CD4-positive, alpha-beta T cell (primary cell): ENCODE results near the gene SYT9. TPM values are rescaled to one million over a fixed set of nuclear protein-coding genes. Genes with fewer than 3 reads are reported as not detected.

Experiments used
- ATAC-seq: fragments of 200-7000 bp; cut with Tn5 transposase; one replicate; pipeline ENCODE4 v1.10.0; 2022; ENCODE audit warnings: mild to moderate bottlenecking; ENCODE audit not compliant: poor library complexity
- CTCF ChIA-PET: fragments of 350-600 bp; sonication (Branson Sonifier 250); formaldehyde crosslinking; loops from one replicate; lab custom pipeline; 2021; ENCODE audit warnings: antibody characterized with exemption, inconsistent platforms; lab: Charles Lee
- POLR2A ChIA-PET: fragments of 350-600 bp; sonication (Branson Sonifier 250); formaldehyde crosslinking; loops from one replicate; lab custom pipeline; 2021; ENCODE audit warnings: antibody characterized with exemption, inconsistent platforms; lab: Charles Lee
- DNase-seq, 14 experiments: peaks; one replicate each; pipeline ENCODE4 v3.0.0-alpha.2; 2013 to 2020; ENCODE audit warnings: mixed read lengths in 2 of 14
- H3K27ac ChIP-seq, 2 donors: one replicate each; pipeline versions ENCODE4 v1.5.1 to v1.7.0; 2013; ENCODE audit warnings: low read length in 2 of 2, low read depth in 1 of 2, mild to moderate bottlenecking in 1 of 2
- H3K27me3 ChIP-seq, 2 experiments: 1 replicate in 1 of 2; 2 replicates in 1 of 2; pipeline versions ENCODE4 v1.6.1 to v1.7.0; 2013; ENCODE audit warnings: low read length in 2 of 2, control low read depth in 1 of 2, mild to moderate bottlenecking in 1 of 2, moderate library complexity in 1 of 2; ENCODE audit not compliant: insufficient read depth in 2 of 2, control insufficient read depth in 1 of 2
- H3K36me3 ChIP-seq: one replicate; pipeline ENCODE4 v1.6.1; 2013; ENCODE audit warnings: low read length, control low read depth; ENCODE audit not compliant: insufficient read depth
- H3K4me1 ChIP-seq: one replicate; pipeline ENCODE4 v1.6.1; 2013; ENCODE audit warnings: low read length, control low read depth; ENCODE audit not compliant: insufficient read depth
- H3K4me3 ChIP-seq: one replicate; pipeline ENCODE4 v1.5.1; 2013; ENCODE audit warnings: mild to moderate bottlenecking, low read length, moderate library complexity
- H3K9me3 ChIP-seq, 2 experiments: 1 replicate in 1 of 2; 2 replicates in 1 of 2; pipeline versions ENCODE4 v1.6.1 to v1.7.0; 2013; ENCODE audit warnings: low read length in 2 of 2, mild to moderate bottlenecking in 2 of 2, control low read depth in 1 of 2, moderate library complexity in 1 of 2; ENCODE audit not compliant: control insufficient read depth in 1 of 2, insufficient read depth in 1 of 2
- H3K27ac Mint-ChIP-seq: one replicate; pipeline ENCODE4 v1.8.0; 2020; ENCODE audit warnings: mixed read lengths
- H3K27me3 Mint-ChIP-seq: one replicate; pipeline ENCODE4 v1.8.0; 2021; ENCODE audit warnings: mixed read lengths
- H3K36me3 Mint-ChIP-seq: one replicate; pipeline ENCODE4 v1.8.0; 2021; ENCODE audit warnings: low read depth, mixed read lengths
- H3K4me1 Mint-ChIP-seq: one replicate; pipeline ENCODE4 v1.8.0; 2021; ENCODE audit warnings: low read depth, mixed read lengths
- H3K4me3 Mint-ChIP-seq: one replicate; pipeline ENCODE4 v1.8.0; 2020; ENCODE audit warnings: mild to moderate bottlenecking, mixed read lengths
- H3K9me3 Mint-ChIP-seq: one replicate; pipeline ENCODE4 v1.8.0; 2020; ENCODE audit warnings: mixed read lengths
- intact Hi-C, 2 experiments: fragments of 100-400 bp; cut with DNase I in 1 of 2; cut with micrococcal nuclease in 1 of 2; formaldehyde crosslinking; loops; one replicate each; pipeline versions ENCODE4 v1.15.1 to v1.9.0; 2023 to 2025; cut with DNase I, micrococcal nuclease
- total RNA-seq, 174 experiments: library from RNA in 2 of 174; stranded (reverse) in 2 of 174; gene quantifications; one replicate each; pipeline ENCODE4 v1.2.3 and lab custom pipeline; 2021 to 2026
- TF ChIP-seq, protein P1 (sequence below): fragments of 200-600 bp; IDR thresholded peaks from one replicate; pipeline ENCODE4 v1.8.0; 2022; ENCODE audit warnings: antibody characterized with exemption, mild to moderate bottlenecking

SYT9 gene
- total RNA-seq, 2 experiments from 2014 or later: not detected

DNA sequence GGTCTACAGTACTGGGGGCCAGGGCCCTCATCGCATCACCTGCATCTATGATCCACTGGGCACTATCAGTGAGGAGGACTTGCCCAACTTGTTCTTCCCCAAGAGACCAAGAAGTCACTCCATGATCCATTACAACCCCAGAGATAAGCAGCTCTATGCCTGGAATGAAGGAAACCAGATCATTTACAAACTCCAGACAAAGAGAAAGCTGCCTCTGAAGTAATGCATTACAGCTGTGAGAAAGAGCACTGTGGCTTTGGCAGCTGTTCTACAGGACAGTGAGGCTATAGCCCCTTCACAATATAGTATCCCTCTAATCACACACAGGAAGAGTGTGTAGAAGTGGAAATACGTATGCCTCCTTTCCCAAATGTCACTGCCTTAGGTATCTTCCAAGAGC lies 258.3 kb downstream of the SYT9 start:
- no peak overlapping the region for H3K27ac ChIP-seq
- ChIA-PET POLR2A (no interaction called here), CTCF (no interaction called here)
- Mint-ChIP-seq H3K4me1 (peaks cover 32% of the 10 kb centered on the region), H3K27me3 (no peaks in the 10 kb centered on the region), H3K36me3 (peaks cover 9% of the 10 kb centered on the region), H3K9me3 (no peaks in the 10 kb centered on the region), H3K4me3 (no peak overlapping the region), H3K27ac (no peak overlapping the region)
- intact Hi-C loops: loop anchor here (5.0 to 10.0 kb wide), 3 partner anchors 477 to 1278 kb away; partner anchors contain the start of genes EIF3F (in 2 of the 2), APBB1 (in 1 of the 2) and FHIP1B (in 1 of the 2)
- TF ChIP-seq, protein P1, sequence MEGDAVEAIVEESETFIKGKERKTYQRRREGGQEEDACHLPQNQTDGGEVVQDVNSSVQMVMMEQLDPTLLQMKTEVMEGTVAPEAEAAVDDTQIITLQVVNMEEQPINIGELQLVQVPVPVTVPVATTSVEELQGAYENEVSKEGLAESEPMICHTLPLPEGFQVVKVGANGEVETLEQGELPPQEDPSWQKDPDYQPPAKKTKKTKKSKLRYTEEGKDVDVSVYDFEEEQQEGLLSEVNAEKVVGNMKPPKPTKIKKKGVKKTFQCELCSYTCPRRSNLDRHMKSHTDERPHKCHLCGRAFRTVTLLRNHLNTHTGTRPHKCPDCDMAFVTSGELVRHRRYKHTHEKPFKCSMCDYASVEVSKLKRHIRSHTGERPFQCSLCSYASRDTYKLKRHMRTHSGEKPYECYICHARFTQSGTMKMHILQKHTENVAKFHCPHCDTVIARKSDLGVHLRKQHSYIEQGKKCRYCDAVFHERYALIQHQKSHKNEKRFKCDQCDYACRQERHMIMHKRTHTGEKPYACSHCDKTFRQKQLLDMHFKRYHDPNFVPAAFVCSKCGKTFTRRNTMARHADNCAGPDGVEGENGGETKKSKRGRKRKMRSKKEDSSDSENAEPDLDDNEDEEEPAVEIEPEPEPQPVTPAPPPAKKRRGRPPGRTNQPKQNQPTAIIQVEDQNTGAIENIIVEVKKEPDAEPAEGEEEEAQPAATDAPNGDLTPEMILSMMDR: no peak
- H3K36me3 ChIP-seq: no peaks in the 10 kb centered on the region
- peaks cover 18% of the 10 kb centered on the region for H3K4me1 ChIP-seq
- no peaks in the 10 kb centered on the region for H3K9me3 ChIP-seq
- ATAC-seq: no peak
- DNase-seq: no peak
- H3K4me3 ChIP-seq: no peak overlapping the region
- H3K27me3 ChIP-seq: no peaks in the 10 kb centered on the region

DNA sequence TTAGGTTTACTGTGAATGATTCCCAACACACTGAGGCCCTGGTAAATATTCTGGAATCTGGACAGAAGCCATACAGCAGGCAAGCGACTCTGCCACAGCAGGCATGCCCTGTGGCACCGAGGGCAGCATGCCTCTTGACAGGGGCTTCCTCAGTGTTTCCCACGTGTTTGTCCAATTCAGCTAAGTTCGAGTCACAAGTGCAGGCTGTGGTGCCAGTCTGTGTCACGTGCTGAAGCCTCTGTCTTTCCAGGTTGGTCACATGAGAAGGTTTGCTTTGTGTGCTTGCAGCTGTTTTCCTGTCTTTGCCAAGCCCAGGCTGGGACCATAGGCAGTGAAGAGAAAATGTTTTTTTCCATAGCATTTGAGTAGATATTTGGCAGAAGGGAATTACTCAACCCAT lies 259.7 kb downstream of the SYT9 start:
- intact Hi-C loops: loop anchor here (5.0 to 10.0 kb wide), 3 partner anchors 476 to 1279 kb away; partner anchors contain the start of genes EIF3F (in 2 of the 2), APBB1 (in 1 of the 2) and FHIP1B (in 1 of the 2)
- CTCF ChIA-PET: interaction anchor here (2.6 kb wide), 1 partner anchor 154 kb away, joined by 10 read pairs; no protein-coding TSS in a partner anchor
- peaks cover 9% of the 10 kb centered on the region for H3K36me3 Mint-ChIP-seq

DNA sequence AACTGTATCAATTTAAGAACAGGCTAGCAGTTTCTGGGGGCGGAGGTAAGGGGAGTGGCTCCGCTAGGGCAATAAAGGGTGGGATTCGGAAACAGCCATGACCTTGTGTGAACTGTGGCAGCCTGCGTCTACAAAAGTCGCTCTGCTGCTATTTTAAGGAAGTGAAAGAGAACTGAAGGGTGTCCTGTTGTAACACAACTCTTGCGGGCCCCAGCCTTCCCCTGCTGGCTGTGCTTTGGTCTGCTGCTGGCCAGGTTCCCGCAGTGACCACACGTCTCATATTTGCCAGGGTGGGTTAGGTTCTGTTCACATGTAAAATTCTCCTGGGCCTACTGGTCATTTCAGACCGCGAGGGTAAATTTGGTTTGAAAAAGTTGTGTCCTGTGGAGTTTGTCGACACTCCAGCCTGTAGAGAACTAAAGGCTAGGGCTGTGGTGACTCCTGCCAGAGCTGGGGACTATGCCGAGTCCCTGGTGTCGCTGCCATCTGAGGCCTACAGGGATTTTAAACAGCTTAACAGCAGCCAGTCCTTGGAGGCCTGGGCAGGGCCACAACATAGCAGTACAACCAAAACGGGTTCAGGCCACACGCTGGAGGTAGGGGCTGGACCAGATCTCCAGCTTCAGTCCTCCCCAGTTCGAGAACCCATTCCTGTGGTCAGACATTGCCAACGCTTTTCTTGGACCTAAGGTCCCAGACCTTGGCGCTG lies 261.0 kb downstream of the SYT9 start:
- ATAC-seq (peak; percentile 21), DNase-seq (peak in 5 of 14 experiments; percentile 2 to 61 (median 29))
- Histone ChIP-seq H3K27ac (peak overlapping the region; percentile 81 to 84), H3K9me3 (no peaks in the 10 kb centered on the region), H3K36me3 (no peaks in the 10 kb centered on the region), H3K4me1 (peaks cover 18% of the 10 kb centered on the region), H3K27me3 (no peaks in the 10 kb centered on the region), H3K4me3 (peak overlapping the region; percentile 99)
- no peaks in the 10 kb centered on the region for H3K27me3 Mint-ChIP-seq
- peak overlapping the region; percentile 99 for H3K4me3 Mint-ChIP-seq
- TF ChIP-seq, protein P1: no peak
- intact Hi-C loops: loop anchor here (1.0 to 10.0 kb wide), 8 partner anchors 15 to 1280 kb away; partner anchors contain the start of genes EIF3F (in 2 of the 2), APBB1 (in 1 of the 2) and FHIP1B (in 1 of the 2)
- peaks cover 9% of the 10 kb centered on the region for H3K36me3 Mint-ChIP-seq
- CTCF ChIA-PET: interaction anchor here (0.6 to 2.6 kb wide), 9 partner anchors 9 to 164 kb away, joined by 3 to 10 read pairs (median 3); no protein-coding TSS in a partner anchor
- H3K27ac Mint-ChIP-seq: peak overlapping the region; percentile 97
- POLR2A ChIA-PET: interaction anchor here (0.6 to 3.9 kb wide), 10 partner anchors 9 to 519 kb away, joined by 3 to 30 read pairs (median 4); no protein-coding TSS in a partner anchor
- H3K9me3 Mint-ChIP-seq: no peaks in the 10 kb centered on the region
- peaks cover 58% of the 10 kb centered on the region for H3K4me1 Mint-ChIP-seq

More for the DNA sequence above, 259.7 kb downstream of the SYT9 start:
- TF ChIP-seq, protein P1: no peak
- Histone ChIP-seq H3K9me3 (no peaks in the 10 kb centered on the region), H3K36me3 (no peaks in the 10 kb centered on the region), H3K4me3 (no peak overlapping the region), H3K4me1 (peaks cover 18% of the 10 kb centered on the region), H3K27ac (no peak overlapping the region), H3K27me3 (no peaks in the 10 kb centered on the region)
- H3K27ac Mint-ChIP-seq: peak overlapping the region; percentile 97
- peaks cover 46% of the 10 kb centered on the region for H3K4me1 Mint-ChIP-seq
- POLR2A ChIA-PET: interaction anchor here (2.8 kb wide), 1 partner anchor 10 kb away, joined by 11 read pairs; no protein-coding TSS in a partner anchor
- no peaks in the 10 kb centered on the region for H3K27me3 Mint-ChIP-seq
- no peaks in the 10 kb centered on the region for H3K9me3 Mint-ChIP-seq
- ATAC-seq: no peak
- peak overlapping the region; percentile 99 for H3K4me3 Mint-ChIP-seq
- DNase-seq: no peak
